Neural cell (in vitro differentiated cells): Measurements from ENCODE around the gene ATP5F1E. TPM values are rescaled to one million over a fixed set of nuclear protein-coding genes. Genes with fewer than 3 reads are reported as not detected.

ENCODE experiments used
- H2AFZ ChIP-seq: fragments of 200-600, 300-800 bp; sonication (generic), shearing (Covaris generic); 2 replicates; pipeline ENCODE4 v1.6.0; 2014; ENCODE audit warnings: low read depth, mild to moderate bottlenecking, antibody characterized with exemption, low read length, moderate library complexity
- H3F3A ChIP-seq: fragments of 200-600 bp; shearing (Covaris generic); 2 replicates; pipeline ENCODE4 v1.6.1; 2016; ENCODE audit warnings: mild to moderate bottlenecking, moderate library complexity, mixed read lengths, antibody characterized with exemption, low read length; ENCODE audit not compliant: insufficient read depth, poor library complexity, severe bottlenecking
- H3K27ac ChIP-seq: fragments of 200-600, 300-800 bp; sonication (generic), shearing (Covaris generic); 2 replicates; pipeline ENCODE4 v1.5.1; 2014; ENCODE audit warnings: mild to moderate bottlenecking, low read length, moderate library complexity
- H3K27me3 ChIP-seq: fragments of 300-800, 200-600 bp; sonication (generic), shearing (Covaris generic); 2 replicates; pipeline ENCODE4 v1.6.0; 2014; ENCODE audit warnings: mild to moderate bottlenecking, low read depth, low read length, moderate library complexity; ENCODE audit not compliant: insufficient read depth
- H3K36me3 ChIP-seq: fragments of 300-800, 200-600 bp; sonication (generic), shearing (Covaris generic); 2 replicates; pipeline ENCODE4 v1.5.1; 2014; ENCODE audit warnings: mild to moderate bottlenecking, antibody characterized with exemption, low read length, moderate library complexity; ENCODE audit not compliant: insufficient read depth
- H3K4me2 ChIP-seq: fragments of 300-800, 200-600 bp; sonication (generic), shearing (Covaris generic); 2 replicates; pipeline ENCODE4 v1.6.0; 2014; ENCODE audit warnings: mild to moderate bottlenecking, low read length
- H3K4me3 ChIP-seq: fragments of 300-800, 200-600 bp; sonication (generic), shearing (Covaris generic); 2 replicates; pipeline ENCODE4 v1.5.1; 2014; ENCODE audit warnings: mild to moderate bottlenecking, low read length, moderate library complexity
- H3K79me2 ChIP-seq: fragments of 200-600 bp; shearing (Covaris generic); replicated peaks from 2 replicates; pipeline ENCODE4 v1.6.0; 2014; ENCODE audit warnings: mild to moderate bottlenecking, low read length, moderate library complexity; ENCODE audit not compliant: insufficient read depth
- H3K9ac ChIP-seq: fragments of 300-800, 200-600 bp; sonication (generic), shearing (Covaris generic); 2 replicates; pipeline ENCODE4 v1.6.1; 2016; ENCODE audit warnings: mild to moderate bottlenecking, low read length, mixed read lengths
- H3K9me2 ChIP-seq: fragments of 200-600 bp; shearing (Covaris generic); 2 replicates; pipeline ENCODE4 v1.6.1; 2016; ENCODE audit warnings: mild to moderate bottlenecking, low read length, mixed read lengths; ENCODE audit not compliant: insufficient read depth
- H3K9me3 ChIP-seq: fragments of 200-600, 300-800 bp; sonication (generic), shearing (Covaris generic); 2 replicates; pipeline ENCODE4 v1.6.1; 2016; ENCODE audit warnings: mild to moderate bottlenecking, mixed run types, low read length, moderate library complexity, mixed read lengths
- H4K20me1 ChIP-seq: fragments of 200-600 bp; shearing (Covaris generic); 2 replicates; pipeline ENCODE4 v1.6.1; 2016; ENCODE audit warnings: mild to moderate bottlenecking, mixed run types; ENCODE audit not compliant: insufficient read depth
- CTCF ChIP-seq: fragments of 450-650 bp; IDR thresholded peaks from 2 replicates; pipeline ENCODE4 v1.5.1; 2014; ENCODE audit warnings: antibody characterized with exemption, mild to moderate bottlenecking, moderate library complexity; ENCODE audit not compliant: poor library complexity, severe bottlenecking
- EP300 ChIP-seq: fragments of 450-650 bp; conservative IDR thresholded peaks from 2 replicates; pipeline ENCODE4 v1.6.1; 2014; ENCODE audit warnings: antibody characterized with exemption, mild to moderate bottlenecking, moderate library complexity; ENCODE audit not compliant: poor library complexity, severe bottlenecking
- EZH2 ChIP-seq: fragments of 200-600, 300-800 bp; shearing (Covaris generic), sonication (generic); IDR thresholded peaks from 2 replicates; pipeline ENCODE4 v1.6.1; 2014; ENCODE audit warnings: antibody characterized with exemption, low read length, borderline replicate concordance, mild to moderate bottlenecking; ENCODE audit not compliant: insufficient read depth, poor library complexity, severe bottlenecking
- MXI1 ChIP-seq: fragments of 450-650 bp; conservative IDR thresholded peaks from 2 replicates; pipeline ENCODE4 v1.6.1; 2014; ENCODE audit warnings: antibody characterized with exemption, mild to moderate bottlenecking; ENCODE audit not compliant: poor library complexity, severe bottlenecking
- POLR2AphosphoS5 ChIP-seq: IDR thresholded peaks from 2 replicates; pipeline ENCODE4 v1.6.1; 2012
- RAD21 ChIP-seq: fragments of 450-650 bp; conservative IDR thresholded peaks from 2 replicates; pipeline ENCODE4 v1.6.1; 2014; ENCODE audit warnings: antibody characterized with exemption, mild to moderate bottlenecking, moderate library complexity
- SMC3 ChIP-seq: fragments of 450-650 bp; conservative IDR thresholded peaks from 2 replicates; pipeline ENCODE4 v1.6.1; 2014; ENCODE audit warnings: antibody characterized with exemption, mild to moderate bottlenecking, moderate library complexity; ENCODE audit not compliant: poor library complexity
- TAF1 ChIP-seq: IDR thresholded peaks from 2 replicates; pipeline ENCODE4 v1.6.1; 2012; ENCODE audit warnings: low read depth
- polyA plus RNA-seq: library from polyadenylated mRNA; depleted of rRNA; stranded (reverse); fragments of >200 nt; gene quantifications from 2 replicates; pipeline ENCODE4 v1.2.3, GENCODE V29; 2014
- TF ChIP-seq, protein P1 (sequence below): IDR thresholded peaks from 2 replicates; pipeline ENCODE4 v1.6.1; 2012; ENCODE audit warnings: borderline replicate concordance

The ATP5F1E gene
- polyA plus RNA-seq, 1 donor from 2014 or later, result 133 TPM

DNA sequence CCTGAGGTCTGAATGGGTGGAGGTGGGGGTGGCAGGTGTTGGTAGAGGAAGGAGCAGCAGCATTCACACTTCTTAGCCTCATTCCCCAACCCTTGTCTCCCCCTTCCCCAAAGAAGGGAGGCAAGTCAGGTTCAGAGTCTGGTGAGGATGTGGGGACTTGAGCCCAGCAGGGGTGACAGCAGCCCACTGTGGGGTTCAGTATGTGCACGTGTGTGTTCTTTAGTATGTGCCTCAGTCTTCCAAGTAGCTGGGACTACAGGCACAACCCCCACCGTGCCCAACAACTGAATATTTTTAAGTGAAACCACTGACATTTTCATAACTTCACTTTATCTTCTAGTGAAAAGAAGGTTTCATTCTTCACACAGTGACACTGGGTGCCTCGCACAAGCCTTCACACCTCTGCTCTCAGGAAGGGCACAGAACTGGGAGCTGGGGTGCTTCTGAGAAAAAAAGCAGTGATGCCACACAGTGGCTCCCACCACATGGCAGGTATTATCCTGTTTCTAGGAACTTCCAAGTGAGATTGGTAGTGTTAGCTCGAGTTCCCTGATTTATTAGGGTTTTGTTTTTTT, 43.9 kb upstream of the ATP5F1E start:
- Histone ChIP-seq H3F3A (no peaks in the 10 kb centered on the region), H3K27ac (no peak overlapping the region), H3K36me3 (no peaks in the 10 kb centered on the region), H3K4me2 (no peak overlapping the region), H3K9me2 (no peaks in the 10 kb centered on the region), H2AFZ (no peak overlapping the region), H3K79me2 (no peaks in the 10 kb centered on the region), H3K4me3 (no peak overlapping the region), H3K9me3 (no peaks in the 10 kb centered on the region), H3K27me3 (no peaks in the 10 kb centered on the region), H4K20me1 (no peaks in the 10 kb centered on the region), H3K9ac (no peak overlapping the region)
- TF ChIP-seq MXI1 (no peak), EP300 (no peak), TAF1 (no peak), RAD21 (no peak), POLR2AphosphoS5 (no peak), EZH2 (no peak), SMC3 (no peak), CTCF (no peak)
- TF ChIP-seq, protein P1, sequence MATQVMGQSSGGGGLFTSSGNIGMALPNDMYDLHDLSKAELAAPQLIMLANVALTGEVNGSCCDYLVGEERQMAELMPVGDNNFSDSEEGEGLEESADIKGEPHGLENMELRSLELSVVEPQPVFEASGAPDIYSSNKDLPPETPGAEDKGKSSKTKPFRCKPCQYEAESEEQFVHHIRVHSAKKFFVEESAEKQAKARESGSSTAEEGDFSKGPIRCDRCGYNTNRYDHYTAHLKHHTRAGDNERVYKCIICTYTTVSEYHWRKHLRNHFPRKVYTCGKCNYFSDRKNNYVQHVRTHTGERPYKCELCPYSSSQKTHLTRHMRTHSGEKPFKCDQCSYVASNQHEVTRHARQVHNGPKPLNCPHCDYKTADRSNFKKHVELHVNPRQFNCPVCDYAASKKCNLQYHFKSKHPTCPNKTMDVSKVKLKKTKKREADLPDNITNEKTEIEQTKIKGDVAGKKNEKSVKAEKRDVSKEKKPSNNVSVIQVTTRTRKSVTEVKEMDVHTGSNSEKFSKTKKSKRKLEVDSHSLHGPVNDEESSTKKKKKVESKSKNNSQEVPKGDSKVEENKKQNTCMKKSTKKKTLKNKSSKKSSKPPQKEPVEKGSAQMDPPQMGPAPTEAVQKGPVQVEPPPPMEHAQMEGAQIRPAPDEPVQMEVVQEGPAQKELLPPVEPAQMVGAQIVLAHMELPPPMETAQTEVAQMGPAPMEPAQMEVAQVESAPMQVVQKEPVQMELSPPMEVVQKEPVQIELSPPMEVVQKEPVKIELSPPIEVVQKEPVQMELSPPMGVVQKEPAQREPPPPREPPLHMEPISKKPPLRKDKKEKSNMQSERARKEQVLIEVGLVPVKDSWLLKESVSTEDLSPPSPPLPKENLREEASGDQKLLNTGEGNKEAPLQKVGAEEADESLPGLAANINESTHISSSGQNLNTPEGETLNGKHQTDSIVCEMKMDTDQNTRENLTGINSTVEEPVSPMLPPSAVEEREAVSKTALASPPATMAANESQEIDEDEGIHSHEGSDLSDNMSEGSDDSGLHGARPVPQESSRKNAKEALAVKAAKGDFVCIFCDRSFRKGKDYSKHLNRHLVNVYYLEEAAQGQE, result no peak

DNA sequence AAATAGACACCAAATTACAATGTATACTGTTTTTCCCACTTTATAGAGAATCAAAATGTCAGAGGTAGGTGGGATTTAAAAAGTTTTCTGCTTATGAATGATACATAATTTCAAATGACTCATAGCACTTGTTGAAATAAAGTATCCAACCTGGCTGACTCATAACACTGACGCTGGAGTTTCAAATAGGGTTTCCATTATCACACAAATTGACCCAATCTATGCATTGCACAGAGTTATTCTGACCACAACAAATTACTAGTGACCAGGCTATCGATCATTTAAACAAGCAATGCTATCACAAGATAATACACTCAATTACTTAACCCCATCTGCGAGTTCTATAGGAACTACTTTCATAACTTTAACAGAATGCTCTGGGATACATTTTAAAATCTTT, 42.3 kb upstream of the ATP5F1E start:
- Histone ChIP-seq H4K20me1 (no peaks in the 10 kb centered on the region), H3K4me2 (no peak overlapping the region), H2AFZ (no peak overlapping the region), H3K79me2 (no peaks in the 10 kb centered on the region), H3K27me3 (no peaks in the 10 kb centered on the region), H3K4me3 (no peak overlapping the region), H3F3A (no peaks in the 10 kb centered on the region), H3K9me2 (no peaks in the 10 kb centered on the region), H3K27ac (no peak overlapping the region), H3K9ac (no peak overlapping the region), H3K36me3 (no peaks in the 10 kb centered on the region), H3K9me3 (no peaks in the 10 kb centered on the region)
- no peak for TF ChIP-seq MXI1
- TF ChIP-seq CTCF, result no peak
- no peak for TF ChIP-seq SMC3
- TF ChIP-seq EP300, result no peak
- TF ChIP-seq RAD21, result no peak
- no peak for TF ChIP-seq TAF1
- no peak for TF ChIP-seq EZH2
- TF ChIP-seq, protein P1, result no peak
- no peak for TF ChIP-seq POLR2AphosphoS5
